Endodermal cell (in vitro differentiated cells): Measurements from ENCODE around the gene DNAH1. TPM values are rescaled to one million over a fixed set of nuclear protein-coding genes. Genes with fewer than 3 reads are reported as not detected.

ENCODE experiments used
- DNase-seq: peaks from one replicate; pipeline ENCODE4 v3.0.0-alpha.2; 2017
- H3K27ac ChIP-seq: 2 replicates; pipeline ENCODE4 v1.5.1; 2013; ENCODE audit warnings: mild to moderate bottlenecking, low read depth, low read length, moderate library complexity
- H3K27me3 ChIP-seq: 2 replicates; pipeline ENCODE4 v1.6.1; 2013; ENCODE audit warnings: mild to moderate bottlenecking, low read length, moderate library complexity; ENCODE audit not compliant: insufficient read depth, control insufficient read depth, poor library complexity, severe bottlenecking
- H3K36me3 ChIP-seq: 2 replicates; pipeline ENCODE4 v1.7.0; 2013; ENCODE audit warnings: mild to moderate bottlenecking, low read length, moderate library complexity; ENCODE audit not compliant: control insufficient read depth, insufficient read depth
- H3K4me1 ChIP-seq: one replicate; pipeline ENCODE4 v1.7.0; 2013; ENCODE audit warnings: low read length; ENCODE audit not compliant: control insufficient read depth, insufficient read depth
- H3K4me3 ChIP-seq: 2 replicates; pipeline ENCODE4 v1.5.1; 2013; ENCODE audit warnings: mild to moderate bottlenecking, low read length, moderate library complexity
- H3K9ac ChIP-seq: 2 replicates; pipeline ENCODE4 v1.6.1; 2013; ENCODE audit warnings: mild to moderate bottlenecking, low read length, moderate library complexity; ENCODE audit not compliant: poor library complexity, severe bottlenecking; ENCODE audit errors: extremely low read depth
- H3K9me3 ChIP-seq: 2 replicates; pipeline ENCODE4 v1.6.1; 2013; ENCODE audit warnings: mild to moderate bottlenecking, low read length, moderate library complexity; ENCODE audit not compliant: control insufficient read depth
- H3K27ac Mint-ChIP-seq: 2 replicates; pipeline ENCODE4 v1.8.0; 2020; ENCODE audit warnings: mixed read lengths
- H3K27me3 Mint-ChIP-seq: 2 replicates; pipeline ENCODE4 v1.8.0; 2021; ENCODE audit warnings: mild to moderate bottlenecking, mixed read lengths; ENCODE audit not compliant: insufficient read depth
- H3K36me3 Mint-ChIP-seq: 2 replicates; pipeline ENCODE4 v1.8.0; 2020; ENCODE audit warnings: low read depth, mixed read lengths
- H3K4me1 Mint-ChIP-seq: 2 replicates; pipeline ENCODE4 v1.8.0; 2020; ENCODE audit warnings: mixed read lengths
- H3K4me3 Mint-ChIP-seq: 2 replicates; pipeline ENCODE4 v1.8.0; 2020; ENCODE audit warnings: mild to moderate bottlenecking, moderate library complexity, mixed read lengths
- H3K9me3 Mint-ChIP-seq: 2 replicates; pipeline ENCODE4 v1.8.0; 2020; ENCODE audit warnings: mild to moderate bottlenecking, mixed read lengths
- WGBS, 2 experiments: methylation state at CpG; one replicate each; pipeline versions ENCODE4 v1.1.5 to v1.1.7; 2013; ENCODE audit warnings: missing lambda C conversion rate in 2 of 2, mixed read lengths in 1 of 2; ENCODE audit not compliant: insufficient coverage in 1 of 2, insufficient read length in 1 of 2; 5-methylcytosine and 5-hydroxymethylcytosine counted together
- total RNA-seq, 2 donors: library from RNA; stranded (reverse); fragmentation: NEBNext Ultra II Directional in 1 of 2; extraction: Animal tissue kit (Norgen Biotek cat#: 25700) in 1 of 2; gene quantifications; 2 replicates in 1 of 2; 3 replicates in 1 of 2; pipeline ENCODE4 v1.2.1, GENCODE V29; 2021
- TF ChIP-seq, protein P1 (sequence below): fragments of 200-600 bp; sonication (generic); conservative IDR thresholded peaks from 2 replicates; pipeline ENCODE4 v1.5.0; 2021; ENCODE audit warnings: antibody characterized with exemption, mild to moderate bottlenecking

DNAH1 gene
- total RNA-seq, 2 donors from 2014 or later = 4.9 to 5.5 TPM

DNA sequence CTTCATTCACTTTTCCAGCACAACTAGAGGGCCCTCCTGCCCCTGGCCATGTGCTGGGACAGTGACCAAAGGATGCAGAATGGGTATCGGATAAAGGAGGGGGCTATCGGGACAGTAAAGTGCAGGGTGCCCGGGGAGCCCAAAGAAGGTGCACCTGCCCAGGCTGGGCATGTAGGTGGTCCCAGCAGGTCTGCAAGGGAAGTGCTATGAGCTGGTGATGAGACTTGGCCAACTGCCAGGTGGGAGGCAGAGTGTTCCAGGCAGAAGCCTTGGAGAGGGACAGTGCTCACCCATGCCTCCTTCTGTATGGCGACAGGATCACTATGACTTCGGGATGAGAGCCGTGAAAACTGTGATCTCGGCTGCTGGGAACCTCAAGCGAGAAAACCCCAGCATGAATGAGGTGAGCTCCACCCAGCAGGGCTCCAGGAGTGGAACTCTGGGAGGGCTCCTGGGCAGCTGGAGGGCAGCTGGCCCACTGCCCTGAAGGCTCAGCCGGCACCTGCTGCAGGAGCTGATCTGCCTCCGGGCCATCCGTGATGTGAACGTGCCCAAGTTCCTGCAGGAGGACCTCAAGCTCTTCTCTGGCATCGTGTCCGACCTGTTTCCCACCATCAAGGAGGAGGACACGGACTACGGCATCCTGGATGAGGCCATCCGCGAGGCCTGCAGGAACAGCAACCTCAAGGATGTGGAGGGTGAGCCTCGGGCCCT, 48.4 kb downstream of the DNAH1 start:
- no peak overlapping the region for H3K27ac Mint-ChIP-seq
- Histone ChIP-seq H3K4me3 (no peak overlapping the region), H3K27me3 (no peaks in the 10 kb centered on the region), H3K4me1 (no peaks in the 10 kb centered on the region), H3K9ac (no peak overlapping the region), H3K36me3 (no peaks in the 10 kb centered on the region), H3K9me3 (no peaks in the 10 kb centered on the region), H3K27ac (no peak overlapping the region)
- peaks cover 2% of the 10 kb centered on the region for H3K4me1 Mint-ChIP-seq
- H3K36me3 Mint-ChIP-seq = no peaks in the 10 kb centered on the region
- H3K9me3 Mint-ChIP-seq = no peaks in the 10 kb centered on the region
- DNase-seq = no peak
- H3K27me3 Mint-ChIP-seq = no peaks in the 10 kb centered on the region
- TF ChIP-seq, protein P1, sequence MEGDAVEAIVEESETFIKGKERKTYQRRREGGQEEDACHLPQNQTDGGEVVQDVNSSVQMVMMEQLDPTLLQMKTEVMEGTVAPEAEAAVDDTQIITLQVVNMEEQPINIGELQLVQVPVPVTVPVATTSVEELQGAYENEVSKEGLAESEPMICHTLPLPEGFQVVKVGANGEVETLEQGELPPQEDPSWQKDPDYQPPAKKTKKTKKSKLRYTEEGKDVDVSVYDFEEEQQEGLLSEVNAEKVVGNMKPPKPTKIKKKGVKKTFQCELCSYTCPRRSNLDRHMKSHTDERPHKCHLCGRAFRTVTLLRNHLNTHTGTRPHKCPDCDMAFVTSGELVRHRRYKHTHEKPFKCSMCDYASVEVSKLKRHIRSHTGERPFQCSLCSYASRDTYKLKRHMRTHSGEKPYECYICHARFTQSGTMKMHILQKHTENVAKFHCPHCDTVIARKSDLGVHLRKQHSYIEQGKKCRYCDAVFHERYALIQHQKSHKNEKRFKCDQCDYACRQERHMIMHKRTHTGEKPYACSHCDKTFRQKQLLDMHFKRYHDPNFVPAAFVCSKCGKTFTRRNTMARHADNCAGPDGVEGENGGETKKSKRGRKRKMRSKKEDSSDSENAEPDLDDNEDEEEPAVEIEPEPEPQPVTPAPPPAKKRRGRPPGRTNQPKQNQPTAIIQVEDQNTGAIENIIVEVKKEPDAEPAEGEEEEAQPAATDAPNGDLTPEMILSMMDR = no peak
- no peak overlapping the region for H3K4me3 Mint-ChIP-seq
- WGBS, 2 experiments = 90 to 97% methylated on average over 19 of the region's 19 CpGs

DNA sequence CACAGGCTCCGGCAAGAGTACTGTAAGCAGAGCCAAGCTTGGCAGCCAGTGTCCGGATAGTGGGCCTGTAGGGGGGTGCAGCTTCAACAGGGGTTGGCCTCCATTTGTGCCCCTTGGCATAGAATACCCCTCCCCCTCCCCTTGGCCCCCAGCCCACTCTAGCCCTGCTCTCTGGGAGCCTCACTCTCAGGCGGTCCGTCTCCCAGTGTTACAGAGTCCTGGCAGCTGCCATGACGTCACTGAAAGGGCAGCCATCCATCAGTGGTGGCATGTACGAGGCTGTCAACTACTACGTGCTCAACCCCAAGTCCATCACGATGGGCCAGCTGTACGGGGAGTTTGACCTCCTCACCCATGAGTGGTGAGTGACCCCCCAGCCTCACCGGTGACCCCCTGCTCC, 50.4 kb downstream of the DNAH1 start:
- DNase-seq = no peak
- Mint-ChIP-seq H3K9me3 (no peaks in the 10 kb centered on the region), H3K27me3 (no peaks in the 10 kb centered on the region), H3K4me1 (peaks cover 2% of the 10 kb centered on the region), H3K27ac (no peak overlapping the region), H3K4me3 (no peak overlapping the region), H3K36me3 (no peaks in the 10 kb centered on the region)
- H3K4me3 ChIP-seq = no peak overlapping the region
- no peaks in the 10 kb centered on the region for H3K4me1 ChIP-seq
- H3K9ac ChIP-seq = no peak overlapping the region
- 92 to 94% methylated on average over 9 to 10 of the region's 10 CpGs for WGBS, 2 experiments
- TF ChIP-seq, protein P1 = no peak
- no peaks in the 10 kb centered on the region for H3K27me3 ChIP-seq
- H3K9me3 ChIP-seq = no peaks in the 10 kb centered on the region
- H3K36me3 ChIP-seq = no peaks in the 10 kb centered on the region
- H3K27ac ChIP-seq = no peak overlapping the region

DNA sequence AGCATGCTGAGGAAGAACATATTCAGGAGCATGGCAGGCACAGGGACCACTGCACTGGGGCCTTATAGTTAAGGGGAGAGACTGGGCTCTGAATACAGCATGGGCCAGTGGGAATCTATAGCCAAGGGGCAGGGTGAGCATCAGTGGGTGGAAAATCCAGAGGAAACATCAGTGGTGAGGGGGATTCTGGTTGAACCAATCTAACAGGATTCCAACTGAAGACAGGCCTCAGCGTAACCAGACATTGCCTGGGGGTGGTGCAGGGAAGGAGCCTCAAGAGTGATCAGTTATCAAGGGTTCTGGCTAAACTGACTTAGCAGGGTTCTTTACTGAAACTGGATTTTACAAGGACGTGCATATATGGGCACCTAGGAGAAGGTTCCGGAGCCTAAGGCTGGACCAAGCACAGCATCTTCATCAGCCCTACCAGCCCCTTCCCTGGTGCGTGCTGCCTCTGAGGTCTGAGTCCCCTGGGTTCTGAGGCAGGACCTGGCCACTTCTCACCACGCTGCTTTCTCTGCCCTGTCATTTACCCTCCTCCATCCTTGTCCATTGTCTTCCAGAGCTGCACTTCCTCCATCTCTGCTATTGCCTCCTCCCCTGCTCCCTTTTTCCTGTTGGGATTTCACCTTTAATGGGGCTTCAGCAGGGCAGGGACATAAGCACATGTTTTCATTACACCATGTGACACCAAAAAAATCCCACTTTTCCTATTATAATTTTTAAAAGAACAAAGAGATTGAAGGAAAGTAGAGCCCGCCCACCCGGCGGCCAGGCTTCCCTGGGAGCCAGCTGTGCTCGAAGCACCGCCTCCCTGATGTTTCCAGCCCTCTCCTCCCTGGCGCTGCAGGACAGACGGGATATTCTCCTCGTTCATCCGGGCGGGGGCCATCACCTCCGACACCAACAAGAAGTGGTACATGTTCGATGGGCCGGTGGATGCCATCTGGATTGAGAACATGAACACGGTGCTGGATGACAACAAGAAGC, 52.1 kb downstream of the DNAH1 start:
- H3K27me3 Mint-ChIP-seq = peaks cover 2% of the 10 kb centered on the region
- no peak for DNase-seq
- Histone ChIP-seq H3K27me3 (no peaks in the 10 kb centered on the region), H3K9me3 (no peaks in the 10 kb centered on the region), H3K4me1 (no peaks in the 10 kb centered on the region), H3K27ac (no peak overlapping the region), H3K36me3 (no peaks in the 10 kb centered on the region), H3K4me3 (no peak overlapping the region), H3K9ac (no peak overlapping the region)
- H3K4me1 Mint-ChIP-seq = peaks cover 3% of the 10 kb centered on the region
- H3K4me3 Mint-ChIP-seq = no peak overlapping the region
- no peak overlapping the region for H3K27ac Mint-ChIP-seq
- H3K9me3 Mint-ChIP-seq = no peaks in the 10 kb centered on the region
- TF ChIP-seq, protein P1 = no peak
- no peaks in the 10 kb centered on the region for H3K36me3 Mint-ChIP-seq
- WGBS, 2 experiments = 64 to 65% methylated on average over 12 to 19 of the region's 19 CpGs
